LNCaP clone FGC (cell line): ENCODE measurements around the gene KIRREL3.

Experiments
- DNase-seq: peaks from one replicate; pipeline ENCODE4 v3.0.0-alpha.2; 2011; ENCODE audit warnings: low read depth
- H3K4me3 ChIP-seq: 2 replicates; pipeline ENCODE4 v1.5.1; 2011; ENCODE audit warnings: mild to moderate bottlenecking, low read depth, low read length, control low read depth
- TF ChIP-seq, protein P1 (sequence below): IDR thresholded peaks from 2 replicates; pipeline ENCODE4 v1.5.1; 2012; ENCODE audit warnings: mild to moderate bottlenecking; ENCODE audit not compliant: control insufficient read depth, insufficient read depth; ENCODE audit errors: extremely low read depth

Gene KIRREL3

GRCh38 chr11:126809514-126810289 lies 190.9 kb downstream of the KIRREL3 start:
- TF ChIP-seq, protein P1, sequence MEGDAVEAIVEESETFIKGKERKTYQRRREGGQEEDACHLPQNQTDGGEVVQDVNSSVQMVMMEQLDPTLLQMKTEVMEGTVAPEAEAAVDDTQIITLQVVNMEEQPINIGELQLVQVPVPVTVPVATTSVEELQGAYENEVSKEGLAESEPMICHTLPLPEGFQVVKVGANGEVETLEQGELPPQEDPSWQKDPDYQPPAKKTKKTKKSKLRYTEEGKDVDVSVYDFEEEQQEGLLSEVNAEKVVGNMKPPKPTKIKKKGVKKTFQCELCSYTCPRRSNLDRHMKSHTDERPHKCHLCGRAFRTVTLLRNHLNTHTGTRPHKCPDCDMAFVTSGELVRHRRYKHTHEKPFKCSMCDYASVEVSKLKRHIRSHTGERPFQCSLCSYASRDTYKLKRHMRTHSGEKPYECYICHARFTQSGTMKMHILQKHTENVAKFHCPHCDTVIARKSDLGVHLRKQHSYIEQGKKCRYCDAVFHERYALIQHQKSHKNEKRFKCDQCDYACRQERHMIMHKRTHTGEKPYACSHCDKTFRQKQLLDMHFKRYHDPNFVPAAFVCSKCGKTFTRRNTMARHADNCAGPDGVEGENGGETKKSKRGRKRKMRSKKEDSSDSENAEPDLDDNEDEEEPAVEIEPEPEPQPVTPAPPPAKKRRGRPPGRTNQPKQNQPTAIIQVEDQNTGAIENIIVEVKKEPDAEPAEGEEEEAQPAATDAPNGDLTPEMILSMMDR = no peak
- no peak overlapping the region for H3K4me3 ChIP-seq
- DNase-seq = no peak

DNA sequence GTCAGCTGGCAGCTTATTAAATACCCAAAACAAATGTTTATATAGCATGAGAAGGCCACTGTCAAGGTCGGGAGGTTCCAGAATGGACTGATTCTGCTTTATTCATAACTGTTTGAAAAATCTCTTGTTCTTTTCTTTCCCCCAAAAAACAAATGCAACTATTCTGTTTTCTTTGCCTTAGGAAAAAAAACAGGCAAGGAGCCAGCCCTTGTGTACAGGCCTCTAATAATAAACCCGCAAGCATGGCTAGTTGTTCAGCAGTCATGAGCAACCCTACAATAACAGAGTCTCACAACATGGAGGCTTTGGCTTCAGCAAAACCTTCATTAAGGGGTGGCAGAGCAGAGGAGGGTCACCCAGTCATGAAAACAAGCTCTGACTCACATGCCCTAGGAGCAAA lies 191.7 kb downstream of the KIRREL3 start:
- H3K4me3 ChIP-seq = no peak overlapping the region
- TF ChIP-seq, protein P1 = no peak
- DNase-seq = no peak

- DNase-seq = no peak
- TF ChIP-seq, protein P1 = no peak
- H3K4me3 ChIP-seq = no peak overlapping the region
Measured at GRCh38 chr11:126808296-126808695, 192.3 kb downstream of the KIRREL3 start.

GRCh38 chr11:126805870-126806269 lies 194.7 kb downstream of the KIRREL3 start:
- no peak overlapping the region for H3K4me3 ChIP-seq
- no peak for DNase-seq
- TF ChIP-seq, protein P1 = no peak

DNA sequence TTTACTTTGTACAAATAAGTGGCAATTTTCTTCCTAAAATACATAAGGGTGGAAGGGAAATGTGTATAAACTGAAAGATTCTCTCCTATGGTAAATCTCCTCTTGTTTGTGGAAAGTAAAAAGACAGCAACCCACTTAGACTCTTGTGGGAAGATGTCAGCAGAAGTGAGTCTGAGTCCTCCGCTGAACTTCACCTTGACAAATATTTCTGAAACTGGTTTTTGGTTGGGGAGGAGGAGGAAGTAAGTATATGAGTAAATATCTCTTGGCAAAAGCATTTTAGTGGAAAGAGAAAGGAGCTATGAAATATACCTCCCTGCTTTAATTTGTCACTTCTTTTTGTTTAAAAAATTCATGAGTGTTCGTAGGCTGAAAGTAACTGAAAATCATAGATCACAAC lies 196.2 kb downstream of the KIRREL3 start:
- TF ChIP-seq, protein P1 = no peak
- DNase-seq = no peak
- H3K4me3 ChIP-seq = no peak overlapping the region

DNA sequence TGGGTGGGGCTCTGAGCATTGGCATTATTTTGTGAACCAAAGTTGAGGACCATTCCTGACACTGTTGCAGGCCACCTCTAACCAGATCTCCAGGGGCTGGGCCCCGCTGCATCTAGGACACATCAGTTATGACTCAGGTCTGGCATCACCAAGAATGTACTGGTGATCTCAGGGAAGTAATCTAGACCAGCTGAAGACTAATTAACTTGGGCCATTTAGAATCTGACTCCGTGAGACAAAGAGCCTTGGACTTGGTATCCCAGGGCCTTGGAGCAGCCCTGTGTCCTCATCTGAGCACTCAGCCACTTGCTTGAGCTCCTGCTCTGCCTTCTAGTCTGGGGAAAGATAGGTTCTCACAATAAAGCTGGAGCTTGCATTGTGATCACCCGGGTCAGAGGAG lies 200.6 kb downstream of the KIRREL3 start:
- TF ChIP-seq, protein P1 = no peak
- H3K4me3 ChIP-seq = no peak overlapping the region
- DNase-seq = no peak
